Measurements from ENCODE around the gene SPON1.

Gene SPON1

DNA sequence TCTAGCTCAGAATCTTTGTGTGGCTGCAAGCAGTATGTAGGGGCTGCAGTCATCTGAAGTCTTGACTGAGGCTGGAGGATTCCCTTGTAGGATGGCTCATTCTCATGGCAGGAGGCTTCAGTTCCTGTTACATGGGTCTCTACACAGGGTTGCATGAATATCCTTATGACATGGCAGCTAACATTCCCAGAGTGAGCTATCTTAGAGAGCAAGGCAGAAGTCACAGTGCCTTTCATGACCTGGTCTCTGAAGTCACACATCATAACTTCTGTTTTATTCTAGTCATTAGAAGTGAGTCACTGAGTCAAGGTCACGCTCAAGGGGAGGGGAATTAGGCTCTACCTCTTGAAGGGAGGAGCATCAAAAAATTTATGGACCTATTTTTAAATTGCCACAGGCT, 10.3 kb upstream of the SPON1 start:
- no peaks in the 10 kb centered on the region for H3K36me3 ChIP-seq (replicated peaks)
- no peak for DNase-seq
- peaks cover 21% of the 10 kb centered on the region for H3K27me3 ChIP-seq (replicated peaks)
- in situ Hi-C loops (cut with HindIII; ENCODE audit: low pct_ligation_motif_present, low sequenced_read_pairs), result no loop called here
- H3K27ac ChIP-seq, result no peak overlapping the region
- TF ChIP-seq, protein P1, sequence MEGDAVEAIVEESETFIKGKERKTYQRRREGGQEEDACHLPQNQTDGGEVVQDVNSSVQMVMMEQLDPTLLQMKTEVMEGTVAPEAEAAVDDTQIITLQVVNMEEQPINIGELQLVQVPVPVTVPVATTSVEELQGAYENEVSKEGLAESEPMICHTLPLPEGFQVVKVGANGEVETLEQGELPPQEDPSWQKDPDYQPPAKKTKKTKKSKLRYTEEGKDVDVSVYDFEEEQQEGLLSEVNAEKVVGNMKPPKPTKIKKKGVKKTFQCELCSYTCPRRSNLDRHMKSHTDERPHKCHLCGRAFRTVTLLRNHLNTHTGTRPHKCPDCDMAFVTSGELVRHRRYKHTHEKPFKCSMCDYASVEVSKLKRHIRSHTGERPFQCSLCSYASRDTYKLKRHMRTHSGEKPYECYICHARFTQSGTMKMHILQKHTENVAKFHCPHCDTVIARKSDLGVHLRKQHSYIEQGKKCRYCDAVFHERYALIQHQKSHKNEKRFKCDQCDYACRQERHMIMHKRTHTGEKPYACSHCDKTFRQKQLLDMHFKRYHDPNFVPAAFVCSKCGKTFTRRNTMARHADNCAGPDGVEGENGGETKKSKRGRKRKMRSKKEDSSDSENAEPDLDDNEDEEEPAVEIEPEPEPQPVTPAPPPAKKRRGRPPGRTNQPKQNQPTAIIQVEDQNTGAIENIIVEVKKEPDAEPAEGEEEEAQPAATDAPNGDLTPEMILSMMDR (IDR thresholded peaks at IDR 0.05; ENCODE audit: low read depth, low read length, missing control alignments), result no peak
- no peak overlapping the region for H3K4me3 ChIP-seq (ENCODE audit: low read depth, low read length)

DNA sequence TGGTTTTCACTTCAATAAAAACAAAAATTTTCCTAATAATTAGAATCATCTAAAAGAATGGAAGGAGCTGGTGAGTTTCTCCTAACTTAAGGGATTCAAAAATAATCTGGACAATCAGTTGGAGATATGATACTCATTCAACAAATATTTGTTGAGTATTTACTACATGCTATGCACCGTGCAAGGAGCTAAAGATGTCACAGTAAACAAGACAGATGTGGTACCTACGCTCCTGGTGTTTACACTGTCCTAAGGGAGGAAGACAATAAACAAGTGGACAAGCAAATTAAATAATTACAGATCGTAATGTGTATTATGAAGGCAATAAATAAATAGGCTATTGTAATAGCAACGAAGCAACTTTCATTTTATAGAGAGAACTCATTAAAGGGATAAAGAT, 9.9 kb upstream of the SPON1 start:
- TF ChIP-seq, protein P1 (IDR thresholded peaks at IDR 0.05; ENCODE audit: low read depth, low read length, missing control alignments), result no peak
- Histone ChIP-seq H3K27me3 (replicated peaks) (peaks cover 21% of the 10 kb centered on the region), H3K4me3 (ENCODE audit: low read depth, low read length) (no peak overlapping the region), H3K27ac (no peak overlapping the region), H3K36me3 (replicated peaks) (no peaks in the 10 kb centered on the region)
- in situ Hi-C loops (cut with HindIII; ENCODE audit: low pct_ligation_motif_present, low sequenced_read_pairs), result no loop called here
- no peak for DNase-seq

DNA sequence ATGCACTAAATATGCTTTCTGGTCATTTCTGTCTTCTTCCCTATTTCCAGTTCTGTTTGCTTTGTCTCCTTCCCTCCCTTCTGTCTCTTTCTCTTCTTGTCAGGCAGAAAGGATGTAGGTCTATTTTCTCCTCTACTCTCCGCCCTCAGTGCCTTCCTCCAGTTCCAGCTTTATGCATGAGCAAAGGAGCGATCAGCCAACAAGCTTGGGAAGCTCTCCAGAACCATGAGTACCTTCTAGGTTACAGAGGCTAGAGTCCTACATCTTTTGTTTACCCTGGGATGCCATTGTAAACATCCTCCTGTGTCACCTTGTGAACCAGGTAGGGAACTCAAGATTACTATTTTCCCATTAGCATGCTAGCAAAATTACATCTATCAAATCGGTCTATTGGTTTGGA, 7.9 kb upstream of the SPON1 start:
- in situ Hi-C loops (cut with HindIII; ENCODE audit: low pct_ligation_motif_present, low sequenced_read_pairs), result no loop called here
- no peak overlapping the region for H3K4me3 ChIP-seq (ENCODE audit: low read depth, low read length)
- peaks cover 28% of the 10 kb centered on the region for H3K27me3 ChIP-seq (replicated peaks)
- no peak overlapping the region for H3K27ac ChIP-seq
- TF ChIP-seq, protein P1 (IDR thresholded peaks at IDR 0.05; ENCODE audit: low read depth, low read length, missing control alignments), result no peak
- DNase-seq, result no peak
- H3K36me3 ChIP-seq (replicated peaks), result no peaks in the 10 kb centered on the region

DNA sequence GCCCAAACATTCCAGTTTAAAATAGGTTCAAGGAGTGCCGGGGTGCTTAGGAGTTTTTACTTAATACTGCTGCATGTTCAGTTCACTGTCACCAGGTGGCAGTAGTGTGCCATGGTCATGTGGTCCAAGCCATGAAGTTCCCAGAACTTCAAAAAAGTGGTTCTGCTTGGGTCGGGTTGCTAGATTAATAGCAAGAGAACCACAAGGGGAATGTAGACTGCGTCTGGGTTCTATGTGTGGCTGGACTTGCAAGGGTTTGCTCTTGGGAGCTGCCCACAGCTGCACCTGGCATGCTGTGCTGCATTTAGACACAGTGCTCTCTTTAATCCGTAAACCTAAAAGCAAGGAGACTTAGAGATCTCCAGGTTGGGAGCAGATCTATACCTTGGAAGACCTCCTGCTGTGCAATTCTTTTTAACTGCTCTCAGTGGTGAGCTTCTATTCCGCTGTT, 6.5 kb upstream of the SPON1 start:
- no peak overlapping the region for H3K4me3 ChIP-seq (ENCODE audit: low read depth, low read length)
- DNase-seq, result peak; percentile 33
- no peak overlapping the region for H3K27ac ChIP-seq
- no peaks in the 10 kb centered on the region for H3K36me3 ChIP-seq (replicated peaks)
- in situ Hi-C loops (cut with HindIII; ENCODE audit: low pct_ligation_motif_present, low sequenced_read_pairs), result no loop called here
- peaks cover 38% of the 10 kb centered on the region for H3K27me3 ChIP-seq (replicated peaks)
- TF ChIP-seq, protein P1 (IDR thresholded peaks at IDR 0.05; ENCODE audit: low read depth, low read length, missing control alignments), result peak; percentile 88

DNA sequence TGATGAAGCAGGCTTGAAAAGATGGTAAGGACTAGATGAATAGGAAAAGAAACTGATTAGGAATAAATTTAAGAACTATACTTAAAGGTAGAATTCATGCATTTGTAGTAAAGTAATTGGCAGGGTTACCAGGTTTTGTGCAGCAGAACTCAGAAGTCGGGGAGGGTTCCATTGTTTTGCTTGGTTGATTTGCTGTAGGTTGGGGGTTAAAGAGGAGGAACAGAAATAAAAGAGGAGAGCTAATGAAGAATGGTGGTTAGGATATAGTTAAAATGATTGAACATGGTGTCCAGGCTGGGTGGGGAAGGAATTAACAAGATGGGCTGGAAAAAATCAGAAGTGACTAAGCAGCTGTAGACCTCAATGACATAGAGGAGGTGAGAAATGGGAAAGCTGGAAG, 5.5 kb upstream of the SPON1 start:
- TF ChIP-seq, protein P1 (IDR thresholded peaks at IDR 0.05; ENCODE audit: low read depth, low read length, missing control alignments), result no peak
- H3K27ac ChIP-seq, result no peak overlapping the region
- H3K36me3 ChIP-seq (replicated peaks), result no peaks in the 10 kb centered on the region
- in situ Hi-C loops (cut with HindIII; ENCODE audit: low pct_ligation_motif_present, low sequenced_read_pairs), result no loop called here
- peaks cover 48% of the 10 kb centered on the region for H3K27me3 ChIP-seq (replicated peaks)
- DNase-seq, result no peak
- no peak overlapping the region for H3K4me3 ChIP-seq (ENCODE audit: low read depth, low read length)

DNA sequence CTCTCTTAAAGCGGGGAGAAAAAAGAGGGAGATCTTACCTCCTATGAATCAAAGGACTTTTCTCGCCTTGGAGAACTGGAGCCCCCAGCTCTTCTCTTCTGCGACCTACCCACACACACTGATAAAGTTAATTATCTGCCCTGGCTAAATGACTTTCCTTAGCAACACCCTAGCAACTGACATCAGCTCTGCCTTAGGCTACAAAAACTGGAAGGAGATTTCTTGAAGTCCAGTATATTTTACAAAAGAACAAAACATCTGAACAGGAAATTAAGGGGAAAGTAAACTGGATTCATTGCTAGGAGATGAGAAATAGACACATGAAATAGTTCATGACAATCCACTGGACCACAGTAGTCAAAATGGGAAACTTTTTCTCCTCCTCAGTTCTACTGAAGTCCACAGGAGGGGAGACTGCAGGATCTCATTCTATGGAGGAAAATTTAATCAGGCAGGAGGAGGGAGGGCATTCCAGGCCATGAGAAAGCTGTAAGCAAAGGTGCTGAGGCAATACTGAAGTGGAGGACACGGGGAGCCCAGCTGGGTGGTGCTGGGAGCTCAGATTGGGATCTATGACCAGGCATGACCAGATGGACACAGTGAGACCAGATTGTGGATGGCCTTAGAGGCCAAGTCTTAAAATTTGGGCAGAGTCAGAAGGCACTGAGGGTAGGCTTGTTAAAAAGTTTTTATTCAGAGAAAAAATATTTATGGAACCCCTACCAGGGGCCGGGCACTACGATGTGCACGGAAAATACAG, 3.7 kb upstream of the SPON1 start:
- H3K27ac ChIP-seq, result no peak overlapping the region
- H3K4me3 ChIP-seq (ENCODE audit: low read depth, low read length), result no peak overlapping the region
- TF ChIP-seq, protein P1 (IDR thresholded peaks at IDR 0.05; ENCODE audit: low read depth, low read length, missing control alignments), result no peak
- in situ Hi-C loops (cut with HindIII; ENCODE audit: low pct_ligation_motif_present, low sequenced_read_pairs), result no loop called here
- H3K27me3 ChIP-seq (replicated peaks), result peaks cover 66% of the 10 kb centered on the region
- no peak for DNase-seq
- H3K36me3 ChIP-seq (replicated peaks), result no peaks in the 10 kb centered on the region
